ENCODE data around the gene ATOH8.

ATOH8 gene

GRCh38 chr2:85759257-85759613 is 5.4 kb downstream of the ATOH8 start:
- no peak overlapping the region for H3K9ac ChIP-seq (ENCODE audit: low read depth, low read length)
- no peak overlapping the region for H3K4me2 ChIP-seq (ENCODE audit: insufficient read depth, low read length)
- H3K4me3 ChIP-seq (ENCODE audit: low read depth in 1 of 2, low read length in 2 of 2) = no peak overlapping the region
- TF ChIP-seq CTCF (IDR thresholded peaks at IDR 0.05; ENCODE audit: borderline replicate concordance, extremely low read depth, low read length, poor library complexity, severe bottlenecking) = no peak
- no peak for TF ChIP-seq EZH2 (IDR thresholded peaks at IDR 0.05; ENCODE audit: borderline replicate concordance, low read depth, low read length, severe bottlenecking)
- ATAC-seq (ENCODE audit: insufficient read depth, low read depth) (no peak), DNase-seq (no peak)
- H2AFZ ChIP-seq (ENCODE audit: low read depth, low read length) = no peak overlapping the region
- H3K27ac ChIP-seq (ENCODE audit: low read length) = no peak overlapping the region
- H3K36me3 ChIP-seq (ENCODE audit: insufficient read depth, low read length) = no peaks in the 10 kb centered on the region
- H3K27me3 ChIP-seq (ENCODE audit: insufficient read depth, low read length, poor library complexity) = peaks cover 49% of the 10 kb centered on the region
- H3K4me1 ChIP-seq (ENCODE audit: insufficient read depth, low read length) = peaks cover 9% of the 10 kb centered on the region
- peaks cover 11% of the 10 kb centered on the region; the same call in 1 of the 2 replicates for H4K20me1 ChIP-seq (ENCODE audit: insufficient read depth, low read length)
- no peaks in the 10 kb centered on the region for H3K9me3 ChIP-seq (ENCODE audit: insufficient read depth, low read length, severe bottlenecking)
- H3K79me2 ChIP-seq (ENCODE audit: insufficient read depth, low read length) = no peaks in the 10 kb centered on the region

- Histone ChIP-seq H3K27ac (ENCODE audit: low read length) (no peak overlapping the region), H3K27me3 (ENCODE audit: insufficient read depth, low read length, poor library complexity) (peaks cover 38% of the 10 kb centered on the region), H3K9ac (ENCODE audit: low read depth, low read length) (no peak overlapping the region), H4K20me1 (ENCODE audit: insufficient read depth, low read length) (peaks cover 7% of the 10 kb centered on the region; the same call in 1 of the 2 replicates), H3K4me2 (ENCODE audit: insufficient read depth, low read length) (no peak overlapping the region), H3K36me3 (ENCODE audit: insufficient read depth, low read length) (no peaks in the 10 kb centered on the region), H3K4me1 (ENCODE audit: insufficient read depth, low read length) (no peaks in the 10 kb centered on the region), H3K79me2 (ENCODE audit: insufficient read depth, low read length) (no peaks in the 10 kb centered on the region), H3K9me3 (ENCODE audit: insufficient read depth, low read length, severe bottlenecking) (no peaks in the 10 kb centered on the region), H2AFZ (ENCODE audit: low read depth, low read length) (no peak overlapping the region), H3K4me3 (ENCODE audit: low read depth in 1 of 2, low read length in 2 of 2) (no peak overlapping the region)
- DNase-seq (no peak), ATAC-seq (ENCODE audit: insufficient read depth, low read depth) (no peak)
- no peak for TF ChIP-seq CTCF (IDR thresholded peaks at IDR 0.05; ENCODE audit: borderline replicate concordance, extremely low read depth, low read length, poor library complexity, severe bottlenecking)
Measured at GRCh38 chr2:85760371-85760770, 6.6 kb downstream of the ATOH8 start.

- H3K9ac ChIP-seq (ENCODE audit: low read depth, low read length) = no peak overlapping the region
- no peak overlapping the region for H3K4me2 ChIP-seq (ENCODE audit: insufficient read depth, low read length)
- no peaks in the 10 kb centered on the region for H3K9me3 ChIP-seq (ENCODE audit: insufficient read depth, low read length, severe bottlenecking)
- H3K79me2 ChIP-seq (ENCODE audit: insufficient read depth, low read length) = no peaks in the 10 kb centered on the region
- no peak overlapping the region for H3K4me3 ChIP-seq (ENCODE audit: low read depth in 1 of 2, low read length in 2 of 2)
- H3K27me3 ChIP-seq (ENCODE audit: insufficient read depth, low read length, poor library complexity) = peaks cover 33% of the 10 kb centered on the region
- H3K4me1 ChIP-seq (ENCODE audit: insufficient read depth, low read length) = no peaks in the 10 kb centered on the region
- 0 out of 2 replicates have a peak, but pooled peaks cover 4% of the 10 kb centered on the region for H4K20me1 ChIP-seq (ENCODE audit: insufficient read depth, low read length)
- H3K36me3 ChIP-seq (ENCODE audit: insufficient read depth, low read length) = no peaks in the 10 kb centered on the region
- H2AFZ ChIP-seq (ENCODE audit: low read depth, low read length) = no peak overlapping the region
- no peak overlapping the region for H3K27ac ChIP-seq (ENCODE audit: low read length)
- ATAC-seq (ENCODE audit: insufficient read depth, low read depth) (no peak), DNase-seq (no peak)
- TF ChIP-seq EZH2 (IDR thresholded peaks at IDR 0.05; ENCODE audit: borderline replicate concordance, low read depth, low read length, severe bottlenecking) (no peak), CTCF (IDR thresholded peaks at IDR 0.05; ENCODE audit: borderline replicate concordance, extremely low read depth, low read length, poor library complexity, severe bottlenecking) (no peak)
Measured at GRCh38 chr2:85760872-85761271, 7.1 kb downstream of the ATOH8 start.

- H3K4me3 ChIP-seq (ENCODE audit: low read depth in 1 of 2, low read length in 2 of 2) = no peak overlapping the region
- TF ChIP-seq CTCF (IDR thresholded peaks at IDR 0.05; ENCODE audit: borderline replicate concordance, extremely low read depth, low read length, poor library complexity, severe bottlenecking) = no peak
- TF ChIP-seq EZH2 (IDR thresholded peaks at IDR 0.05; ENCODE audit: borderline replicate concordance, low read depth, low read length, severe bottlenecking) = no peak
- no peaks in the 10 kb centered on the region for H3K79me2 ChIP-seq (ENCODE audit: insufficient read depth, low read length)
- no peaks in the 10 kb centered on the region for H3K36me3 ChIP-seq (ENCODE audit: insufficient read depth, low read length)
- DNase-seq (no peak), ATAC-seq (ENCODE audit: insufficient read depth, low read depth) (no peak)
- H4K20me1 ChIP-seq (ENCODE audit: insufficient read depth, low read length) = 0 out of 2 replicates have a peak, but pooled peaks cover 4% of the 10 kb centered on the region
- no peaks in the 10 kb centered on the region for H3K4me1 ChIP-seq (ENCODE audit: insufficient read depth, low read length)
- no peak overlapping the region for H2AFZ ChIP-seq (ENCODE audit: low read depth, low read length)
- no peak overlapping the region for H3K9ac ChIP-seq (ENCODE audit: low read depth, low read length)
- no peak overlapping the region for H3K27ac ChIP-seq (ENCODE audit: low read length)
- H3K27me3 ChIP-seq (ENCODE audit: insufficient read depth, low read length, poor library complexity) = peaks cover 27% of the 10 kb centered on the region
- no peak overlapping the region for H3K4me2 ChIP-seq (ENCODE audit: insufficient read depth, low read length)
- H3K9me3 ChIP-seq (ENCODE audit: insufficient read depth, low read length, severe bottlenecking) = no peaks in the 10 kb centered on the region
Measured at GRCh38 chr2:85761512-85761944, 7.7 kb downstream of the ATOH8 start.

Measured in DND-41 (cell line).